Esophagus squamous epithelium (tissue), 4 donors: Measurements from ENCODE around the gene SOX10.

Experiments
- CTCF ChIP-seq, 6 experiments: fragments of 450-650 bp in 4 of 6; fragments of 200-600 bp in 2 of 6; sonication (generic) in 2 of 6; IDR thresholded peaks; one replicate each; pipeline ENCODE4 v1.5.1; 2016 to 2019; ENCODE audit warnings: antibody characterized with exemption in 6 of 6, mild to moderate bottlenecking in 4 of 6, moderate library complexity in 4 of 6
- POLR2A ChIP-seq, 4 donors: fragments of 450-650 bp; IDR thresholded peaks; one replicate each; pipeline ENCODE4 v1.6.1; 2017; ENCODE audit warnings: antibody characterized with exemption in 4 of 4, mild to moderate bottlenecking in 4 of 4, moderate library complexity in 3 of 4

GRCh38 chr22:37932821-37933578 is 51.4 kb downstream of the SOX10 start:
- TF ChIP-seq POLR2A (IDR thresholded peaks at IDR 0.05) (no peak), CTCF (IDR thresholded peaks at IDR 0.05) (no peak)
